NB4 (cell line): ENCODE data around the gene BRF1.
"Not testable (repeated sequence)": the region's sequence is repeated elsewhere in the genome, so short reads cannot be mapped to it uniquely, and the experiment has no call there.

Source experiments
- DNase-seq: peaks from one replicate; pipeline ENCODE4 v3.0.0; 2010; ENCODE audit warnings: low read depth
- H3K4me3 ChIP-seq: one replicate; pipeline ENCODE4 v1.5.1; 2011; ENCODE audit warnings: mild to moderate bottlenecking, low read depth, low read length, moderate library complexity
- MYC ChIP-seq: IDR thresholded peaks from 2 replicates; pipeline ENCODE4 v1.6.1; 2011; ENCODE audit warnings: low read depth, low read length
- POLR2A ChIP-seq: IDR thresholded peaks from 2 replicates; pipeline ENCODE4 v1.6.1; 2011; ENCODE audit warnings: mild to moderate bottlenecking; ENCODE audit not compliant: insufficient read length; ENCODE audit errors: extremely low read depth
- TF ChIP-seq, protein P1 (sequence below): IDR thresholded peaks from one replicate; pipeline ENCODE4 v1.5.1; 2012; ENCODE audit warnings: low read depth, low read length
- TF ChIP-seq, protein P2 (sequence below): IDR thresholded peaks from 2 replicates; pipeline ENCODE4 v1.6.1; 2011; ENCODE audit warnings: low read depth, low read length

The BRF1 gene

DNA sequence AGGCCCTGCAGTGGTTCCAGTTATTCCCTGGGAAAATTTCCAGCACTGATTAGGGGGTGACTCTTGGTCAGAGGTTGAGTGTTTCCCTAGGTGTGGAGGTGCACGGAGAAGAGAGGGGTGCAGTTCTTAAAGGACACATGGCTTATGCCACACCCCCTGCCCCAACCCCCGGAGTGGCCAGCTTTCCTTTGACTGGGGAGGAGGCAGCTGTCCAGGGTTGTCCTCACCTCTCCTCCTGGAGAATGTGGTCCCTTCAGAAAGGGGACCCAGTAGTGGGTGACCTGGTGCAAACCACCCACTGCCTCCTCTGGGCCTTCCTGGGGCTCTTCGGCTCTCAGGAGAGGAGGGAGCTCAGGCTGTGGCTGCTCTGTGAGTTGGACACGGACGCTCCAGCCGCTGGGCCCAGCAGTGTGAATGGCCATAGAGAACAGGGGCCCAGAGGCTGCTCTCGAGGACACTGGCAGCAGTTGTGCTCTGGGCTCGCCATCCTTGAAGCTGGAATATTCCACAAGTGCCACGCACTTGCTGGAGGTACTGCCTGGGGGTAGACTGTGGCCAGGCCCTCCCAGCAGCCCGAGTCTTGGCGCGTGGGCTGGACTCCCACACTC, 27.4 kb upstream of the BRF1 start:
- TF ChIP-seq, protein P1, sequence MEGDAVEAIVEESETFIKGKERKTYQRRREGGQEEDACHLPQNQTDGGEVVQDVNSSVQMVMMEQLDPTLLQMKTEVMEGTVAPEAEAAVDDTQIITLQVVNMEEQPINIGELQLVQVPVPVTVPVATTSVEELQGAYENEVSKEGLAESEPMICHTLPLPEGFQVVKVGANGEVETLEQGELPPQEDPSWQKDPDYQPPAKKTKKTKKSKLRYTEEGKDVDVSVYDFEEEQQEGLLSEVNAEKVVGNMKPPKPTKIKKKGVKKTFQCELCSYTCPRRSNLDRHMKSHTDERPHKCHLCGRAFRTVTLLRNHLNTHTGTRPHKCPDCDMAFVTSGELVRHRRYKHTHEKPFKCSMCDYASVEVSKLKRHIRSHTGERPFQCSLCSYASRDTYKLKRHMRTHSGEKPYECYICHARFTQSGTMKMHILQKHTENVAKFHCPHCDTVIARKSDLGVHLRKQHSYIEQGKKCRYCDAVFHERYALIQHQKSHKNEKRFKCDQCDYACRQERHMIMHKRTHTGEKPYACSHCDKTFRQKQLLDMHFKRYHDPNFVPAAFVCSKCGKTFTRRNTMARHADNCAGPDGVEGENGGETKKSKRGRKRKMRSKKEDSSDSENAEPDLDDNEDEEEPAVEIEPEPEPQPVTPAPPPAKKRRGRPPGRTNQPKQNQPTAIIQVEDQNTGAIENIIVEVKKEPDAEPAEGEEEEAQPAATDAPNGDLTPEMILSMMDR = no peak
- TF ChIP-seq MYC = no peak
- TF ChIP-seq, protein P2, sequence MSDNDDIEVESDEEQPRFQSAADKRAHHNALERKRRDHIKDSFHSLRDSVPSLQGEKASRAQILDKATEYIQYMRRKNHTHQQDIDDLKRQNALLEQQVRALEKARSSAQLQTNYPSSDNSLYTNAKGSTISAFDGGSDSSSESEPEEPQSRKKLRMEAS = no peak
- no peak for TF ChIP-seq POLR2A
- no peak overlapping the region for H3K4me3 ChIP-seq
- DNase-seq = no peak

DNA sequence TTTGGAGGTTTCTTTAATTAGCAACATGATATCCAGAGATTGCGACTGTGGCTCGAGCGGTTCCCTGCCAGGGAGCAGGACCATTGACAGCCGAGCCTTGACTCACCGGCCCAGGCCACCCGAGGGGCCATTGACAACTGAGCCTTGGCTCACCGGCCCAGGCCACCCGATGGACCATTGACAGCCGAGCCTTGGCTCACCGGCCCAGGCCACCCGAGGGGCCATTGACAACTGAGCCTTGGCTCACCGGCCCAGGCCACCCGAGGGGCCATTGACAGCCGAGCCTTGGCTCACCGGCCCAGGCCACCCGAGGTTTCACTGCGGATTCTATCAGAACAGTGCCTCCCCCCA, 26.9 kb upstream of the BRF1 start:
- not testable (repeated sequence) for DNase-seq, H3K4me3 ChIP-seq

DNA sequence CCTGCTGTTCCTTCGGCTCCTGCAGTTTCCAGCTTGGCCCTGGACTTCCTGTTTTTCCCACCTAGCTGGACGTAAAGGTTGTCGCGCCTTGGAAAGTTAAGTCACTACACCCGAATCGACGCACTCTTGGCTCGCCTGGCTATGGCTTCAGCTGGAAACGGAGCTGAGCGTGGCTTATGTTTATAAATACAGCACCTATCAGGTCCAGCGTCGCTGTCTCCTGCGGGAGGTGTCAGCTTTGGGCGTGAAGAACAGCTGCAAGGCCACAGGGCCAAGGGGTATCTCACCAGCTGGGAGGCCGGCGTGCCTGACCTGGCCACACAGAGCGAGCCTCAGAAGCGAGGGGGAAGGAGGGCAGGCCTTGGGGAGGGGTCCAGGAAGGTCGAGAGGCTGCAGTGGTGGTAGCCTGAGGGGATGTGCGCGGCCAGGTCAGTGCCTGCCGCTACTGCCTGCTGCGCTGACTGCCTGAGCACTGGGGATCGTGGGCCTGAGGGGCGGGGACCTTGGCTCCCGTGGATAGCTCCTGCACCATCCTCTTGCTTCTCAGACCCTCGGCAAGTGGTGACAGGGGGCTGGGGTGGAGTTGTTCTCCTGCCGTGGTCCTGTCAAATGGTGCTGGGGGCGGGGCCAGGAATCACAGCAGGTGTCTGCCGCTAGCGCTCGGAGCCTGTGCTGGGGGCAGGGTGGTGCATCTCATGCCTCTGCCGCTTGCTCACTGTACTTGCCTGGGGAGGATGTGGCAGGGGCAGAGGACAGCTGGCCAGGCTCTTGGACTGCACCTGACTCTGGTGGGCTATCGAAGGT, 26.3 kb upstream of the BRF1 start:
- DNase-seq = no peak
- H3K4me3 ChIP-seq = no peak overlapping the region
- no peak for TF ChIP-seq POLR2A
- TF ChIP-seq, protein P1 = no peak
- TF ChIP-seq, protein P2 = no peak
- no peak for TF ChIP-seq MYC

DNA sequence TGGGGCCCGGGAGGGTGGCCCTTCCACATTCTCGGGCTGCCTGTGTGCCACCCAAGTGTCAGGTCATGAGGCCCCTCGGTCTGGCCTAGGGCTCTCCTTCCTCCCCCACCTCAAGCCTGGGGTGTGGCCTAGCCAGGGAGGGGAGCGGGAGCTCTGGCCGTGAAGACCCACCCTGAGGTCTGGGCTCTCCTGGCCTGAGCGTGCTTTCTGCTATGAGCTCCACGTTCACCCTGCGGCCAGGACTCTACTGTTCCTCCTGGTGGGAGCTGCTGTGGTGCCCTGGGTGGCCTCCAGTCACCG, 25.7 kb upstream of the BRF1 start:
- TF ChIP-seq MYC (no peak), POLR2A (no peak)
- TF ChIP-seq, protein P1 = no peak
- TF ChIP-seq, protein P2 = no peak
- DNase-seq = no peak
- no peak overlapping the region for H3K4me3 ChIP-seq

DNA sequence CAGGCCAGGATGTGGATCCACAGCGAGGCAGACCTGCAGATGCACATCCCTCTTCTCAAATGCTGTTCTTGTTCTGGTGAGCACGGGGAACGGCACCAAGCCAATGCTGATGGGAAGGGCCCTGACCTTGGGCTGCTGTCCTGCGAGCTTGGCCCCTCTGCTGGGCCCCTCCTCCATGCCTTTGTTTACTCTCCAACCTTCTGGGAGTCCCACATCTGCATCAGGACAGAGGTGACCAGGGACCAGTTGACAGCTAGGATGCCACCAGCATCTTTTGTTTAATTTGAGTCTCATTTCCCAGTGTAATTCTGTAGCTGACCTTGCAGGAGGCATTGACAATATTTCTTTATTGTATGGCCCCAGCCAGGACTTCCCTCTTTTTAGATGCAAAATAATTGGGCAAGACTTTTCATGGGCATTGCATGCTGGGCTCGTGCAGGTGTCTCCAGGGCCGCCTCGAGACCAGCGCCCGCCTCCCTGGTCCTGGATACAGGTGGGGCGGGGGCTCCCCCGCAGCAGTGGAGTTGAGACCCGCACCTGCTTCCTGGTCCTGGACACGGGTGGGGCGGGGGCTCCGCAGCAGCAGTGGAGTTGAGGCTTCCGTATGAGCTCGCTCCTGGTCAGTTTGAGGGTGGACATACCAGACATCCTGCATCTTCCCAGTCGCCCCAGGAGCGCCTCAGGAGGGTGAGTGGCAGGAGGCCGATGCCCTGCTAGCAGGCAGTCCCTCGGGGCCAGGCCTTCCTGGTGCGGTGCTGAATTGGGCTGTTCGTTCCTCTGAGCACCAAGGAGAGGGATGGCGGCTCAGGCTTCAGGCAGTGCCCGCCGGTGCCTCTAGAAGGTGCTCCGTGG, 25.1 kb upstream of the BRF1 start:
- TF ChIP-seq POLR2A (no peak), MYC (no peak)
- TF ChIP-seq, protein P2 = no peak
- TF ChIP-seq, protein P1 = no peak
- DNase-seq = peak; percentile 27
- no peak overlapping the region for H3K4me3 ChIP-seq

DNA sequence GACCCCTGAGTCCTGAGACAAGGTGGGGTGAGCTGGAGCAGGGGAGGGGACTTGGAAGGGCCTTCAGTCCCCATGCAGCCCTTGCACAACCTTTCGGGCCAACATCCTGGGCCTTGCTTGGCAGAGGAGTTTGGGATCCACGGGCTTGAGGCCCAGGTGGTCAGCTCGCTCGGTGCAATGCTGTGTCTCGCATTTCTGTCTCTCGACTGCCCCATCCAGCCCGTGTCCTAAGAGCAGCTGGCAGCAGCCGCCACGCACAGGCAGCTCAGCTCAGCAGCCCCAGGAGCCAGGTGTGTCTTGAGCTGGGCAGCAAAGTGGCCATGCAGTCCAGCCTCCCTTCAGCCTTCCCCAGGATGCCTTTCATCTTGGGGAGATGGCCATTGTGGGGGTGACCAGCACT, 24.5 kb upstream of the BRF1 start:
- no peak for TF ChIP-seq MYC
- TF ChIP-seq, protein P1 = no peak
- TF ChIP-seq POLR2A = no peak
- TF ChIP-seq, protein P2 = no peak
- no peak for DNase-seq
- no peak overlapping the region for H3K4me3 ChIP-seq
